AG08396 (cell line): ENCODE measurements around the gene KIF12.
"Not testable (repeated sequence)": the region's sequence is repeated elsewhere in the genome, so short reads cannot be mapped to it uniquely, and the experiment has no call there.

Source experiments
- DNase-seq: peaks from one replicate; pipeline ENCODE4 v3.0.0; 2012; ENCODE audit warnings: low spot score, mixed read lengths

Gene KIF12

DNA sequence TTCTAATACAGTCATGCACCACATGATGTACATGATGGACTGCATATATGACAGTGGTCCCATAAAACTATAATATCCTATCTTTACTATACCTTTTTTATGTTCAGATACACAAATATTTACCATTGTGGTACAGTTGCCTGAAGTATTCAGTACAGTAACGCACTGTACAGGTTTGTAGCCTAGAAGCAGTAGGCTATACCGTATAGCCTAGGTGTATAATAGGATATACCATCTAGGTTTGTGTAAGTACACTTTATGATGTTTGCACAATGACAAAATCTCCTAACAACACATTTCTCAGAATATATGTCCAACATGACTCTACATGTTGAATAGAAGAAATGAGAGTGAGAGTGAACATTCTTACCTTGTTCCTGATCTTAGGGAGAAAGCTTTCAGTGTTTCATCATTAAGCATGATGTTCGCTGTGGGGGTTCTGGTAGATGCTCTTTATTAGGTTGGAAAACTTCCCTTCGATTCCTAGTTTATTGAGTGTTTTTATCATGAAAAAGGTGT lies 52.8 kb downstream of the KIF12 start:
- no peak for DNase-seq

DNA sequence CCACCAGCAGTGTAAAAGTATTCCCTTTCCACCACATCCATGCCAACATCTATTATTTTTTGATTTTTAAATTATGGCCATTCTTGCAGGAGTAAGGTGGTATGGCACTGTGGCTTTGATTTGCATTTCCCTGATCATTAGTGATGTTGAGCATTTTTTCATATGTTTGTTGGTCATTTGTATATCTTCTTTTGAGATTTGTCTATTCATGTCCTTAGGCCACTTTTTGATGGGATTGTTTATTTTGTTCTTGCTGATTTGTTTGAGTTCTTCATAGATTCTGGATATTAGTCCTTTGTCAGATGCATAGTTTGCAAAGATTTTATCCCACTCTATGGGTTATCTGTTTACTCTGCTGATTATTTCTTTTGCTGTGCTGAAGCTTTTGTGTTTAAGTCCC lies 55.4 kb downstream of the KIF12 start:
- not testable (repeated sequence) for DNase-seq
